Stimulated activated naive CD4-positive, alpha-beta T cell treated with Interleukin-2 at 50 U/mL for 16 hours (primary cell): ENCODE measurements around the gene GNE.

Experiments
- DNase-seq: peaks from one replicate; lab custom pipeline; 2025; lab: John Stamatoyannopoulos, UW

GNE gene

GRCh38 chr9:36166168-36166927 is 91.9 kb downstream of the GNE start:
- DNase-seq = peak; percentile 74

GRCh38 chr9:36165826-36166167 is 92.5 kb downstream of the GNE start:
- no peak for DNase-seq

- DNase-seq = no peak
These were observed 93.3 kb downstream of the GNE start for GRCh38 chr9:36164989-36165388.
